OCI-M2 (cell line): ENCODE results near the gene OR6B3.

Experiments used
- DNase-seq: peaks from one replicate; lab custom pipeline; 2025; ENCODE audit not compliant: unreplicated experiment; lab: John Stamatoyannopoulos, UW

The OR6B3 gene

DNA sequence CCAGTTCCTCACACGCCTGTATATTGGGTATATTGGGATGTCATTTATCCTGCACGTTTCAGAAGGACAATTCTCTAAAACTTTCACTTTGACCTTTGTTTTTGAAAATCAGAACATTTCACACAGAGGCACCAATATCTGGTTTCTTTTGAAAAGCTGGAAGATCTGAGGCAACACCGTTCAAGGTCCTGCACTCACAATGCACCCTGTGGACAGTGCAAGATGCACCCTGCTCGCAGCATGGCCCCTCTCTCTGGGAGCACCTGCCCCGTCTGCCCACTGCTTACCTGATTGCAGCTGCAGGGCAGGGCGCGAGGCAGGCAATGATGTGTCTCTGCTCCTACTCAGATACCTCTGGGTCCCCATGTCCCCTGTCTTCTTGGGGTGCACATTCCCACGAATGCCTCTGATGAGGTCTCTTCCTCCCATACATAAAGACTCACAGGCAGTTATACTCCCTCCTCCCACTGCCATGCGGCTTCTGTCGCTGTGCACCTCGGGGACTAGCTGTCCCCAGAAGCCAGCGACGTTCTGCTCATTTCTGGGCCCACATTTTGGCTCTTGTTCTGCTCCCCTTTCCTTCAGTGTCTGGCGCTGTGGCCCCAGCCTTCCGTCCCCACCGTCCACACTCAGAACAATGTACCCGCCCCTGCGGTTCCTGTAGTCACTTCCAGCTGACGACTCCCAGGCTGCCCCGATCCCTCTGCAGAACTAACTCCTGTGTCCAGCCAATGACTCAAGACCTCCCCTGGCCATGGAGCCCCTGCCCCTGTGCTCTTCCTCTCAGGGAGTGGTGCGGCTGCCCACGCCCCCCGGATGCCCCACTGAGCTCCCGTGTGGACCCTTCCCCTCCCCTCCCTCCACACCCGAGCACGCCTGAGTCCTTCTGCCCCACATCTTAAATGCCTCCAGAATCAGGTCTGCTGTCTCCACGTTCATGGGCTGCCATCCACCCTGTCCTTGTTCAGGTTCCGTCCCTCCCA, at the start of gene OR6B3:
Gene OR6B3 (minus strand): TSS at position 349 of the 983 bp plus-strand sequence.
- DNase-seq = no peak

DNA sequence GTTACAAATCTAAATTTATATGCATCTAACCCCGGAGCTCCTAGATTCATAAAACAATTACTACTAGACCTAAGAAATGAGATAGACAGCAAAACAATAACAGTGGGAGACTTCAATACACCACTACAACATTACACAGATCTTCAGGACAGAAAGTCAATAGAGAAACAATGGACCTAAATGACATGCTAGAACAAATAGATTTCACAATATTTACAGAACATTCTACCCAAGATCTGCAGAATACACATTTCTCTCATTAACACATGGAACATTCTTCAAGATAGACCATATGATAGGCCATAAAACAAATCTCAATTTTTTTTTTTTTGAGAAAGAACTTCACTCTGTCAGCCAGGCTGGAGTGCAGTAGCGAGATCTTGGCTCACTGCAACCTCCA, 45.0 kb upstream of the OR6B3 start:
- DNase-seq = no peak

DNA sequence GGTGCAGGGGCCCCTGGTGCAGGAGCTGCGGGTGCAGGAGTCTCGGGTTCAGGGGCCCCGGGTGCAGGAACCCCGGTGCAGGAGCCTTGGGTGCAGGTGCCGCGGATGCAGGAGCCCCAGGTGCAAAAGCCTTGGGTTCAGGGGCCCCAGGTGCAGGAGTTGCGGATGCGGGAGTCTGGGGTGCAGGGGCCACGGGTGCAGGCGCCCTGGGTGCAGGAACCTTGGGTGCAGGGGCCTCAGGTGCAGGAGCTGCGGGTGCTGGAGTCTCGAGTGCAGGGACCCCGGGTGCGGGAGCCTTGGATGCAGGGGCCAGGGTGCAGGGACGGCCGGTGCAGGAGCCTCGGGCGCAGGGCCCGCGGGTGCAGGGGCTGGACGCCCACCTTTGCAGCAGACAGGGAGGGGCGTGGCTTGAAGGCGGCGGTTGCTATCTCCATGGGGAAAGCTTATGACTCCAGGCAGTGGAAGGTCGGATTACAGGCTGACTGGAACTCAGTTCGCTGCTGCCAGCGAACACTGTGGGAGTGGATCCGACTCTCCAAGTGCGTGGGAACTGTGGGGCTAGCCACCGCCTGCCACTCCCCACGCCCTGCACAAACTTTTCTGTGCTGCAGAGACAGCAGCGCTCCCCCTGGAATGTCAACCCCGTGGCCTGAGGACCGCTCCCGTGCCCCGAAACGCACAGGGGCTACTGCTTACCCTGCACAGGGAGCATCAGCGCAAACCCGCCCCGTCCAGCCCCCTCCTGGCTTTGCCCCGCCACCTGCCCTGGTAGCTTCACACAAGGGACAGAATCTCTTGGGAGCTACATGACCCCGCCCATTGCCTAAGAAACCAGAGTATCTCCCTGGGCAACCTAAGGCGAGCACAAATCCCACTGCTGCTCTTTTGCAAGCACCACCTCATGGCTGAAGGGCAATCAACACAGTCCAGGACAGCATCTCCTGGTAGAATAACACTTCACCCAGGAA, 42.5 kb upstream of the OR6B3 start:
- DNase-seq = no peak

DNA sequence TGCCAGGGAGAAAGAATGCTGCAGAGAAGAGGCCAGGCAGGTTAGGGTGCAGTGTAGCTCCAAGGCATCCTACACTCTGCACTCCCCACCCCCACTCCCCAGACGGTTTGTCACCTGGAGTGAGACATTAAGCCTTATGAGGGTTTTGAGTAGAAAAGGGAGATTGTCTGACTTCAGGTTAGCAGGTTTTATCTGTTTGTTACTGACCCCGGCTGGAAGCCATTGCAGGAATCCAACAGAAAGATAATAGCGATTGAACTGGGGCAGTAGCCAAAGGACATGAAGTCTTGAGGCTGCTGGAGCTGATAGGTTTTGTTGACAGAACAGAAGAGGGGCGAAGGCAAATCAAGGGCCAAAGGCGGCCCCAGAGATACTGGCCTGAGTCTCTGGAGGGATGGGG, 36.0 kb upstream of the OR6B3 start:
- no peak for DNase-seq

DNA sequence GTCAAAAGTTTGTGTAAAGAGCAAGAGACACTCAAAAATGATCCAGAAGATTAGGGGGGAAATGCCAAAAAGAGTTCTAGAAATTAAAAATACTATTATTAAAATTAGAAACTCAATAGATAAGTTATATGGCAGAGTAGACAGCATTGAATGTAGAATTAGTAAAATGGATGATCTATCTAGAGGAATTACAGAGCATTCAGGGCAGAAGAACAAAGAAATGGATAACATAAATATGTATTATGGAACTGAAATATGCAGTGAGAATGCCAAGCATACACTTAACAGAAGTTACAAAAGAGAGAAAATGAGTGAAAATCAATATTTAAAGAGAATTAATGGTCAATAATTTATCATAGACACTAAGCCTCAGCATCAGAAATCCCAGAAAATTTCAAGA, 33.2 kb upstream of the OR6B3 start:
- no peak for DNase-seq

DNA sequence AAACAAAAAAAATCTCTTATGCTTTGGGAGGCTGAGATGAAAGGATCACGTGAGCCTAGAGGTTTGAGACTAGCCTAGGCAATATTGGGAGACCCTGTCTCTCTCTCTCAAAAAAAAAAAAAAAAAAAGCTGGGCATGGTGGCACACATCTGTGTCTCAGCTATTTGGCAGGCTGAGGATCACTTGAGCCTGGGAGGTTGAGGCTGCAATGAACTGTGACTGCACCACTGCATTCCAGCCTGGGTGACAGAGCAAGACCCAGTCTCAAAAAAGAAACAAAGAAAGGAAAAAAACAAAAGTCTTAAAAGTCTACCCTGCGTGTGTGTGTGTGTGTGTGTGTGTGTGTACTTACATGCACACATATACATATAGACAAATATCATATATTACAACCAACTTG, 25.3 kb upstream of the OR6B3 start:
- no peak for DNase-seq

DNA sequence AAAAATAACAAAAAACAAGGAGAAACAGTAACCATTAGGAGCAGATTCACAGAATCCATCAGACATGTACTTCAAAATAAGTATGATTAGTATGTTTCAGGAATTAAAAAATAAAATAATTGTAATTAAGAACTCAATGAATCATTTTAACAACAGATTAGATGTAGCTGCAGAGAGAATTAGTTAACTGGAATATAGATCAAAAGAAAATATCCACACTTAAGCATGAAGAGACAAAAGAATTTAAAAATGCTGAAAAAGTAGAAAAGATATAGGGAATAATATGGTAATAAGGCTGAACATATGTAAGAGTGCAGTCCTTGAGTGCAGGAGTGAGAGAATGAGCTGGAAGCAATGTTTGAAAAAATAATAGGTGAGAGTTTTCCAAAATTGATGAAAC, 24.1 kb upstream of the OR6B3 start:
- no peak for DNase-seq

DNA sequence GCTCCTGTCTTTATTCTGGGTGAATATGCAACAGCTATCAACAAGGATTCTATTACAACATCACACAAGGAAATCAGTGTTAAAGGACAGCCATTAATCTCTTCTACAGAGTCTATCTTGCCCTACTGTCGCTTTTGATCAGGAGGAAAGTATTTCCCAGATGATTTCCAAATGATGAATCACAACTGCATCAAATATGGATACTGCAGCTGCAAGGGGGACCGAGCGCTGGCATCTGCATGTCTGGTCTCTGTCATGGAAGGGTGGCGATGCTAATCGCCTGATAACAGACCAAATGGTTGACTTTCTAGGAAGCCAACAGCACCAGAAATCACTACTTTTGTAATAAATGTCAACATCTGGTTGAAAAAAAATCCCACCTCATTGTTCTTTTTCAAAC, 21.2 kb upstream of the OR6B3 start:
- no peak for DNase-seq

DNA sequence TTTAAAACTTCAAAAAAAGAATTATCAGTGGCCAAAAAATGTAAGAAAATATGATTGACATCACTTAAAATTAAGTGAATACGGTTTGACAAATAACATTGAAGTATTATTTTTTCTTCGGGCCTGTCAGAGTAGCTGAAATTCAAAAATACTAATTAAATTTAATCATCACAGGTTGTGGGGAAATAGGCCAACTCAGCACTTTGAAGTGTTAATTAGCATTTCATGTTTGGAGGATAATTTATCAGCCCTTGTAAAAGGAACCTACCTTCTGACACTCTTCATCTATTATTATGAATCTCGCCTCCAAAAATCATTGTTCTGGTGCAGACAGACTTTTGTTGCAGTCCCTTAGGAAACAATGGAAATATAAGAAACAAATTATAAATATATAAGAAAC, 17.6 kb upstream of the OR6B3 start:
- no peak for DNase-seq

DNA sequence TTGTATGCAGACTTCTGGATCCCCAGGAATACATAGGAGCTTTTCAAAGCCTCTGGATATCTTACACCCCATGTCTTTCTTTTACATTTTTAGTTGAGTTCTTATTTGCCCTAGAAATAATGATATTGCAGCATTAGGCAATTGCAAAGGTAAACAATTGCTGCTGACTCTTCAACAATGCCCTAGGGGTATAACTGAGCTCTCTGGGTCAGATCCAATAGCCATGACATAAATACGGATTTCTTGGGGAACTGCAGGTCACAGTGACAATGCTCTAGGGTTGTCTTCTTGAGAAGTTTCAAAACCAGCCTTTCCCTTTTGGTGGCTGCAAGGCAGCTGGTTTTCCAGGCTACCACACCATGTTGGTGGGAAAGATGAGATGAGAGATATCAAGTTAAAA, 16.5 kb upstream of the OR6B3 start:
- DNase-seq = no peak

DNA sequence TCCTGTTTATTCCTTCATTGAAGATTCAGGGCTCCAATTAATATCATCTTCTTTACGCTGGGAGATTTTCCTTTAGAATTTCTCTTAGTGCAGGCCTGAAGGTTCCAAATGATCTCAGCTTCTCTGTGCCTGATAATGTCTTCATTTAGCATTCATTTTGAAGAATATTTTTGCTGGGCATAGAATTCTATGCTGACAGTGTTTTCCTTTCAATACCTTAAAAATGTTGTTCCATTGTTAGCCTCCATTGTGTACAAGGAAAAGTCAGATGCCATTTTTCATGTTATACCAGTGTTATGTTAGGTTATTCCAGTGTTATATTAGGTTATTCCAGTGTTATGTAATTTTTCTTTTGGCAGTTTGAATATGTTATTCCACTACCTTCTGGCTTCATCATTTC, 14.9 kb upstream of the OR6B3 start:
- DNase-seq = no peak

DNA sequence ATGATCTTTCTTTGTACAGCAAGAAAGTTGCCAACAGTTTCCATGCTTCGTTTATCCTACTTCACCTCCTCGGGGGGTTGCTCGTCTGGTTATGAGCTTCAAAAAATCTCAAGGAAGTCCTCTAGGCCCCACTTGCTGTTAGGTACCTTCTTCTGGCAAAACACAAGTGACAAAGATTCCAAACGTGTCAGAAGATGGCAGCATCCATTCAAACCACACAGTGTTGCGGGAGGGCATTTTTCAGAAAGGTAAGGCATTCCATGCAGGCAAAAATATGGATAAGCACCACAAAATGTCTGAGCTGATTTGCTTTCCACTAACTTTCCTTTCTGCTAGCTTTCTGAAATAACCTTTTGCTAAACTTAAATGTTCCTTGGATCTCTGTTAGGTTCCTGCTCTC, 13.2 kb upstream of the OR6B3 start:
- no peak for DNase-seq

DNA sequence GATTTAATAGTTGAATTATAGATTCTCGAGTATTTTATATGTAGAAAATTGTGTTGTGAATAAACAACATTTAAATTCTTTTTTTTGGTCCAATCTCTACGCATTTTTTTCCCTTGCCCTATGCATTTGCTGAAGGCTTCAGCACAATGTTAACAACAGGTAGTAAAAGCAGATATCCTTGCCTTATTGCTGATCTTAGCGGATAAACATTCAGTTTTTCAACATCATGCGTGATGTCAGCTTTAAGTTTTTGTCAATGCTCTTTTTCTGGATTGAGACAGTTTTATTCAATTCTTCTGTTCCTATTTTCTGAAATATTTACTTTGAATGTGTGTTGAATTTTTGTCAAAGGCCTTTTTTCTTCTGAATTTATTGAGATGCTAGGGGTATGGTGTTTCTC, 11.6 kb upstream of the OR6B3 start:
- no peak for DNase-seq

DNA sequence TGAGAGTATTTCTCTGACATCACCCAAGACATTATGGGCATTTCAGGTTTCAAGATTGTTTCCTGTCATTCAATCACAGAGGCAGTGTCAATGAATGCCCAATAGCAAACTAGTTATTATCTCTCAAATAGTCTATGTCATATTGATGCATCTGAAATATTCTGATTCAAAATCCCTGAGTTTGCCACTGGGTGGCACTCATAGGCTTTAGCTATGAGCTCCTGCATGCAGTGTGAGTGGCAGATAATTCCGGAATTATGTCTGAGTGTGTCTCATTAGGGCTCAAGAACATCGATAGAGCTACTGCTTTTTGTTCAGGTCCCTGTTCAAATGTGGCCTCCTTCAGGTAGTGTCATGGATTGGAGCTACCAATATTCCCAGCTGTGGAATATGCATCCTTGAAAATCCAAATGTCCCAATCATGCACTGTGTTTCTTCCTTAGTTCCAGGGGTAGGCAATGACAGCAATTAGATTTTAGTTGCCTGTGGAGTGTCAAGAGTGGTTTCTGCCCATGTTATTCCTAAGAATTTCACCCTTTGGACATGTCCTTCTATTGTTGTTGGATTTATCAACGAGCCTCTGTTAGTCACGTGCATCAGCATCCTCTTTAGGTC, 7.8 kb upstream of the OR6B3 start:
- peak; percentile 0 for DNase-seq

DNA sequence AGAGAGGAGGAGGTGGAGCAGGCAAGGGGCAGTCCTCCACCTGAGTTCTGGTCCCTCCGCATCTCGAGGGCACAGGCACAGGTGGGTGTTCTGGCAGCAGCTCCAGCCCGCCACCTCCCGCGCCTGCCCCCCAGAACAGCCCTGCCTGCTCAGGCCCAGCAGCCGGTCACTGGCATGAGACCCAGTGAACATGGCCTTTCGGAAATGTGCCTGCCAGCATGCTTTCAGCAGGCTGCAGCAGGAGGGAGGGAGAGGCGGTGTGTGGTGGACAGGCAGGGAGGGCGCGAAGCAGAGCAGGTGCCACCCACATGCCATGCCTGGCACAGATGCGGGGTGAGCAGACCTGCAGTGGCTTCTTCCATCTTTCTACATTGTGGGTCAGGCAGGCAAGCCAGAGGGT, 3.4 kb upstream of the OR6B3 start:
- no peak for DNase-seq

DNA sequence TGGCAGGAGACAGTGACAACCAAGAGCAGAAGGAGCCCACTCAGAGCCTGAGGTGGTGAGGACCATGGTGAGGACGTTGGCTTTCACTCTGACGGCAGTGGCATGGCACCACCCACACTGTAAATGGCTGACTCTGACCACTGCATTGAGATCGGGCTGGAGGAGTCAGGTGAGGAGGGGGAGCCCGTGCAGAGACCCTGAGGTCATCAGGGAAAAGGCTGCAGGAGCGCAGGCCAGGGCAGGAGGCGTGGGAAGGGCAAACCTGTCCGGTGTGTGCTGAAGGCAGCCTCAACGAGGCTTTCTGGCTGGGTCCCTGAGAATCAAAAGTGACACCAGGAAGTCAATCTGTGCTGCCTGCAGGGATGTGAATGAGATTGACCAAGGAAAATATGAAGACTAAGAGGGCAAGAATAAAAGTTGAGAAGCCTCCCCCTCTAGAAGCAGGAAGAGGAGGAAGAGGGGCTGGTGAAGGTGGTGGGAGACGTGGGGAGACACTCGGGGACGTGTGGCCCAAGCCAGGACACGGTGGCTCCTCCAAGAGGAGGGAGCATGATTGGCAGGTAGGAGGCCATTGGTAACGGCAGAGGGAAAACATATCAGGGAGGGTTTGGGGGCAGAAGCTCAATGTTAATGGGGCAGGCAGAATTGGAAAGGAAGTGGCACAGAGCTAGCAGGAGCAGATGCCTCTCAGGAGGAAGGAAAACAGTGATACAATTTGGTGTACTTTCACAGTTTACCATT, 2.0 kb upstream of the OR6B3 start:
- DNase-seq = no peak

DNA sequence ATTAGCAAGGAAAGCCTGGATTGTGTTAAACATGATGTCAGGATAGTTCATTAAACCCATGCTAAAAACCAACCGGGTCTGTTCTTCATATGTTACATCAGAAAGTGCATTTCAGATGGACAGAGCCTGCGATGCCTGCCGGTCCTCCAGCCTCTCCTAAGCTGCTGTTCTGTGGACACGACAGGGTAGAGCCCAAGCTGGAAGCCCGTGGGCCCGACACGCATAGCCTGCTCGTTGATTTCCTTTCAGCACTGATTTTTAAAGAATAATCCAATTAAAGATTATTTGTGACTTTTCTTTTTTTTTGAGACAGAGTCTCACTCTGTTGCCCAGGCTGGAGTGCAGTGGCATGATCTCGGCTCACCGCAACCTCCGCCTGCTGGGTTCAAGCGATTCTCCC, 797 bp downstream of the OR6B3 start:
- DNase-seq = no peak

DNA sequence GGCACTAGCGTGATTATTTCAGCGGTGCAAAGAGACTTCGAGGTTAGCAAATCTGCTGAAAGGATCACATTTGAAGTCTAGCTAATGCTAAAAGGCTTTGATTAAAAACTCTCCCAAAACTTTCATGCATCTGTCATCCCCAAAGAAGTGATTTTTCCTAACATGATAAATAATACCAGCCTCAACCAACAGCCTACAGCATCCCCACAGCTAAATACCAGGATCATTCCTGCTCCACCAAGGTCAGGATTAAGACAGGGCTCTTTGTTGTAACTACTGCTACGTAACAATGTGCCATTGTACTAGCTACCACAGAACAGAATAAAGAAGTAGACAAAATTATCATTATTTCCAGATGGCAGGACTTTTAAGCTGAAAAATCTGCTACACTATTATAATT, 1.6 kb downstream of the OR6B3 start:
- DNase-seq = no peak

DNA sequence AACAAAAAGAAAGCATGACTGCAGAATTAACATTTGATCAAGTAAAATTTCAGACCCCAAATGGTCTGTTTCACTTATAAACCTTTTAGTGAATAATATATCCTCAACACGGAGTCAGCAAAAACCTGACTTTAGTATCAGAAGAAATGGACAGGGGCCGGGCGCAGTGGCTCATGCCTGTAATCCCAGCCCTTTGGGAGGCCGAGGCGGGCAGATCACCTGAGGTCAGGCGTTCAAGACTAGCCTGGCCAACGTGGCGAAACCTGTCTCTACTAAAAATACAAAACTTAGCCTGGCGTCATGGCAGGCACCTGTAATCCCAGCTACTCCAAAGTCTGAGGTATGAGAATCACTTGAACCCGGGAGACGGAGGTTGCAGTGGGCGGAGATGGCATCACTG, 3.0 kb downstream of the OR6B3 start:
- no peak for DNase-seq

DNA sequence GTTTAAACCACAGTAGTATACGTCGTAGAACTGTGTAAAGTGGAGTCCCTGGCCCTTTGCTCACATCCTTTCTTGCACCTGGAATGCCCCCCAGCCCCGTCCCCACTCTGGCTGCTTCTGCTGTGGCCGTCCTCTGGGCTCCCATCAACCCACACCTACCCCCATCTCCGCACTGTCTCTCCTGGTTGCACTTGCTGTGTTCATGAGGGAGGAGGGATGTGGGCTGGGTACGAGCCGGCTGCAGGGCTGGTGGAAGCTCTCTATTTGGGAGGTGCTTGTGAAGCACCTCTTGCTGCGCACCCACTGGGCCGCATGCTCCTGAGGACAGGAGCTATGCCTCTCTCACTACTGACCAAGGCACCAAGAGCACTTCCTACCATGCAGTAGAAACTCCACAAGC, 5.1 kb downstream of the OR6B3 start:
- DNase-seq = no peak

DNA sequence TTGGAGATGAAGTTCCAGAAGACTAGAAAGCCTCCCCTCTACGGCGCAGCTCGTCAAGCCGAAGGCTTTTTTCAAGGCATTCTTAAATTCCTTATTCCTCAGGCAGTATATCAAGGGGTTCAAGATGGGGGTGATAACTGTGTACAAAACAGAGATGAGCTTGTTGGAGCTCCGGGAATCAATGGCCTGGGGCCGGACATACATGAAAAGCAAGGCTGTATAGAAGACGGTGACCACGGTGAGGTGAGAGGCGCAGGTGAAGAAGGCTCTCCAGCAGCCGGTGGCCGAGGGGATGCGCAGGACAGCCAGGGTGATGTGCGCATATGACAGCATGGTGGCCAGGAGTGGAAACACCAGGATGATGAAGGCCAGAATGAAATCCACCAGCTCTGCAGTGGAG, 8.2 kb downstream of the OR6B3 start:
- DNase-seq = no peak
